ENCODE data around the gene CBARP.
"Not testable (repeated sequence)": the region's sequence is repeated elsewhere in the genome, so short reads cannot be mapped to it uniquely, and the experiment has no call there.

DNA sequence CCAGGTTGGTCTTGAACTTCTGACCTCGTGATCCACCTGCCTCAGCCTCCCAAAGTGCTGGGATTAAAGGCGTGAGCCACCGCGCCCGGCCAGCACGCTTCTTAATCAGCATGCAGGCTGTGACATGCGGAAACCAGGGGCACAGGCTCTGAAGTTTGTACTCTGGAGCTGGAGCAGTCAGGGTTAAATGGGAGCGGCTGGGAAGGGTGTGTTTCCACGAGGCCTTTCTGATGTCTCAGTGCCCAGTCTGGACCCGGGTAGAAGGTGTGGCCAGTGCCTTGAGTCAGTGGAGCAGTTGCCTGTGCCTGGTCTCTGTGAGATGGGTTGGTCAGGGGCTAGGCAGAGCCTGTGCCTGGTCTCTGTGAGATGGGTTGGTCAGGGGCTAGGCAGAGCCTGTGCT, 29.0 kb downstream of the CBARP start:
- not testable (repeated sequence) for TF ChIP-seq JUND (CRISPR knock-in tag; IDR thresholded peaks at IDR 0.05); KDM5B (CRISPR knock-in tag; IDR thresholded peaks at IDR 0.05; ENCODE audit: borderline replicate concordance); ZSCAN25 (CRISPR knock-in tag; IDR thresholded peaks at IDR 0.05); EZH2 (conservative IDR thresholded peaks at IDR 0.05; ENCODE audit: low read depth, low read length); BHLHE40 (IDR thresholded peaks at IDR 0.05; ENCODE audit: low read length)
- TF ChIP-seq, protein P1, sequence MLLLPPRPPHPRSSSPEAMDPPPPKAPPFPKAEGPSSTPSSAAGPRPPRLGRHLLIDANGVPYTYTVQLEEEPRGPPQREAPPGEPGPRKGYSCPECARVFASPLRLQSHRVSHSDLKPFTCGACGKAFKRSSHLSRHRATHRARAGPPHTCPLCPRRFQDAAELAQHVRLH (CRISPR knock-in tag; IDR thresholded peaks at IDR 0.05; ENCODE audit: borderline replicate concordance, low read depth): not testable (repeated sequence)
- TF ChIP-seq, protein P2, sequence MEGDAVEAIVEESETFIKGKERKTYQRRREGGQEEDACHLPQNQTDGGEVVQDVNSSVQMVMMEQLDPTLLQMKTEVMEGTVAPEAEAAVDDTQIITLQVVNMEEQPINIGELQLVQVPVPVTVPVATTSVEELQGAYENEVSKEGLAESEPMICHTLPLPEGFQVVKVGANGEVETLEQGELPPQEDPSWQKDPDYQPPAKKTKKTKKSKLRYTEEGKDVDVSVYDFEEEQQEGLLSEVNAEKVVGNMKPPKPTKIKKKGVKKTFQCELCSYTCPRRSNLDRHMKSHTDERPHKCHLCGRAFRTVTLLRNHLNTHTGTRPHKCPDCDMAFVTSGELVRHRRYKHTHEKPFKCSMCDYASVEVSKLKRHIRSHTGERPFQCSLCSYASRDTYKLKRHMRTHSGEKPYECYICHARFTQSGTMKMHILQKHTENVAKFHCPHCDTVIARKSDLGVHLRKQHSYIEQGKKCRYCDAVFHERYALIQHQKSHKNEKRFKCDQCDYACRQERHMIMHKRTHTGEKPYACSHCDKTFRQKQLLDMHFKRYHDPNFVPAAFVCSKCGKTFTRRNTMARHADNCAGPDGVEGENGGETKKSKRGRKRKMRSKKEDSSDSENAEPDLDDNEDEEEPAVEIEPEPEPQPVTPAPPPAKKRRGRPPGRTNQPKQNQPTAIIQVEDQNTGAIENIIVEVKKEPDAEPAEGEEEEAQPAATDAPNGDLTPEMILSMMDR (CRISPR knock-in tag; IDR thresholded peaks at IDR 0.05): not testable (repeated sequence)
- TF ChIP-seq, protein P3, sequence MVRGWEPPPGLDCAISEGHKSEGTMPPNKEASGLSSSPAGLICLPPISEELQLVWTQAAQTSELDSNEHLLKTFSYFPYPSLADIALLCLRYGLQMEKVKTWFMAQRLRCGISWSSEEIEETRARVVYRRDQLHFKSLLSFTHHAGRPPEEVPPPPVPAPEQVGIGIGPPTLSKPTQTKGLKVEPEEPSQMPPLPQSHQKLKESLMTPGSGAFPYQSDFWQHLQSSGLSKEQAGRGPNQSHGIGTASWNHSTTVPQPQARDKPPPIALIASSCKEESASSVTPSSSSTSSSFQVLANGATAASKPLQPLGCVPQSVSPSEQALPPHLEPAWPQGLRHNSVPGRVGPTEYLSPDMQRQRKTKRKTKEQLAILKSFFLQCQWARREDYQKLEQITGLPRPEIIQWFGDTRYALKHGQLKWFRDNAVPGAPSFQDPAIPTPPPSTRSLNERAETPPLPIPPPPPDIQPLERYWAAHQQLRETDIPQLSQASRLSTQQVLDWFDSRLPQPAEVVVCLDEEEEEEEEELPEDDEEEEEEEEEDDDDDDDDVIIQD (CRISPR knock-in tag; IDR thresholded peaks at IDR 0.05; ENCODE audit: low read depth): not testable (repeated sequence)
